Measurements from ENCODE around the gene GOLGA7B.

GOLGA7B gene

GRCh38 chr10:97869091-97870042 is 19.7 kb downstream of the GOLGA7B start:
- peak; percentile 89 to 90 (median 89) for DNase-seq

- no peak for DNase-seq
These were observed 21.3 kb downstream of the GOLGA7B start for GRCh38 chr10:97870990-97871389.

- no peak for DNase-seq
These were observed 23.9 kb downstream of the GOLGA7B start for GRCh38 chr10:97873569-97873968.

- DNase-seq: no peak
These were observed 24.7 kb downstream of the GOLGA7B start for GRCh38 chr10:97874332-97874731.

- no peak for DNase-seq
These were observed 25.7 kb downstream of the GOLGA7B start for GRCh38 chr10:97875391-97875790.

GRCh38 chr10:97876402-97876801 is 26.8 kb downstream of the GOLGA7B start:
- no peak for DNase-seq

GRCh38 chr10:97879241-97879640 is 29.6 kb downstream of the GOLGA7B start:
- no peak for DNase-seq

GRCh38 chr10:97880109-97880508 is 30.5 kb downstream of the GOLGA7B start:
- DNase-seq: no peak

- peak; percentile 77 to 92 (median 87) for DNase-seq
These were observed 32.8 kb downstream of the GOLGA7B start for GRCh38 chr10:97882142-97883091.

GRCh38 chr10:97883092-97883485 is 33.4 kb downstream of the GOLGA7B start:
- no peak for DNase-seq

GRCh38 chr10:97886286-97886685 is 36.6 kb downstream of the GOLGA7B start:
- DNase-seq: no peak

- no peak for DNase-seq
These were observed 37.8 kb downstream of the GOLGA7B start for GRCh38 chr10:97887399-97887798.

GRCh38 chr10:97888134-97888533 is 38.5 kb downstream of the GOLGA7B start:
- DNase-seq: no peak

- DNase-seq: peak; percentile 38 to 43 (median 42)
These were observed 39.1 kb downstream of the GOLGA7B start for GRCh38 chr10:97888641-97889262.

GRCh38 chr10:97889461-97890265 is 40.0 kb downstream of the GOLGA7B start:
- DNase-seq: no peak

- no peak for DNase-seq
These were observed 42.0 kb downstream of the GOLGA7B start for GRCh38 chr10:97891497-97892167.

GRCh38 chr10:97892506-97892905 is 42.9 kb downstream of the GOLGA7B start:
- DNase-seq: no peak

- DNase-seq: no peak
These were observed 43.3 kb downstream of the GOLGA7B start for GRCh38 chr10:97892939-97893338.

- no peak for DNase-seq
These were observed 44.4 kb downstream of the GOLGA7B start for GRCh38 chr10:97894092-97894491.

GRCh38 chr10:97895084-97895483 is 45.4 kb downstream of the GOLGA7B start:
- no peak for DNase-seq

GRCh38 chr10:97895915-97896314 is 46.3 kb downstream of the GOLGA7B start:
- no peak for DNase-seq
